Measurements from ENCODE around the gene METTL14.

- TF ChIP-seq POLR2A (IDR thresholded peaks at IDR 0.05) (no peak), CTCF (IDR thresholded peaks at IDR 0.05) (no peak)
These were observed 4.4 kb upstream of the METTL14 start for GRCh38 chr4:118680808-118681207.
